Neuron (in vitro differentiated cells): Measurements from ENCODE around the gene ZEB1.

Source experiments
- H2AFZ ChIP-seq: one replicate; pipeline ENCODE4 v1.6.1; 2013; ENCODE audit warnings: low read depth, mild to moderate bottlenecking, inconsistent platforms, low read length, moderate library complexity
- H3K27me3 ChIP-seq: one replicate; pipeline ENCODE4 v1.6.1; 2013; ENCODE audit warnings: low read length; ENCODE audit not compliant: insufficient read depth
- H3K36me3 ChIP-seq: one replicate; pipeline ENCODE4 v1.6.1; 2013; ENCODE audit warnings: low read length; ENCODE audit not compliant: insufficient read depth
- H3K4me1 ChIP-seq: one replicate; pipeline ENCODE4 v1.6.1; 2013; ENCODE audit warnings: low read length; ENCODE audit not compliant: insufficient read depth
- H3K4me3 ChIP-seq: 2 replicates; pipeline ENCODE4 v1.5.1; 2013; ENCODE audit warnings: mild to moderate bottlenecking, low read length, moderate library complexity
- H3K9me3 ChIP-seq: one replicate; pipeline ENCODE4 v1.6.1; 2013; ENCODE audit warnings: low read length

Gene ZEB1

GRCh38 chr10:31509989-31510388 lies 191.0 kb downstream of the ZEB1 start:
- Histone ChIP-seq H3K9me3 (peaks cover 12% of the 10 kb centered on the region), H3K4me1 (no peaks in the 10 kb centered on the region), H3K36me3 (peaks cover 43% of the 10 kb centered on the region), H3K4me3 (no peak overlapping the region), H3K27me3 (no peaks in the 10 kb centered on the region), H2AFZ (no peak overlapping the region)

DNA sequence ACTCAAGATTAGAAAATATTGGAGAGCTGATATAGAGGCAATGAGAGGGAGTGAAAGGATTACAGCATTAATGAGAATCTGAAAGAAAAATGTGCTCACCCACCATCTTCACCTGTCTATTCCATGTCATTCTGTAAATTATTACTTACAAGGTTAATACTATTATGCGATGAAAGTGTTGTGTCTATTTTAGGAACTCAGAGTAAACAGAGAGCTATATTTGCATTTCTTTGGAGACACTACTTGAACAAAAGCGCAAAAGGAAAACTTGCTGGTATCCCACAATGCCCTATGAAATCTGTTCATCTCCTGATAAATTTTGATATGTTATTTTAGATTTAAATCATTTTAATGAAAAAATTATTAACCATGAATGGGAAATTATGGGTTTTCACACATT lies 196.1 kb downstream of the ZEB1 start:
- no peak overlapping the region for H2AFZ ChIP-seq
- no peaks in the 10 kb centered on the region for H3K4me1 ChIP-seq
- no peak overlapping the region for H3K4me3 ChIP-seq
- peaks cover 2% of the 10 kb centered on the region for H3K9me3 ChIP-seq
- peaks cover 57% of the 10 kb centered on the region for H3K36me3 ChIP-seq
- no peaks in the 10 kb centered on the region for H3K27me3 ChIP-seq

GRCh38 chr10:31515819-31516402 lies 196.9 kb downstream of the ZEB1 start:
- no peaks in the 10 kb centered on the region for H3K4me1 ChIP-seq
- no peak overlapping the region for H3K4me3 ChIP-seq
- peaks cover 58% of the 10 kb centered on the region for H3K36me3 ChIP-seq
- no peaks in the 10 kb centered on the region for H3K27me3 ChIP-seq
- H3K9me3 ChIP-seq, result peaks cover 3% of the 10 kb centered on the region
- H2AFZ ChIP-seq, result no peak overlapping the region

DNA sequence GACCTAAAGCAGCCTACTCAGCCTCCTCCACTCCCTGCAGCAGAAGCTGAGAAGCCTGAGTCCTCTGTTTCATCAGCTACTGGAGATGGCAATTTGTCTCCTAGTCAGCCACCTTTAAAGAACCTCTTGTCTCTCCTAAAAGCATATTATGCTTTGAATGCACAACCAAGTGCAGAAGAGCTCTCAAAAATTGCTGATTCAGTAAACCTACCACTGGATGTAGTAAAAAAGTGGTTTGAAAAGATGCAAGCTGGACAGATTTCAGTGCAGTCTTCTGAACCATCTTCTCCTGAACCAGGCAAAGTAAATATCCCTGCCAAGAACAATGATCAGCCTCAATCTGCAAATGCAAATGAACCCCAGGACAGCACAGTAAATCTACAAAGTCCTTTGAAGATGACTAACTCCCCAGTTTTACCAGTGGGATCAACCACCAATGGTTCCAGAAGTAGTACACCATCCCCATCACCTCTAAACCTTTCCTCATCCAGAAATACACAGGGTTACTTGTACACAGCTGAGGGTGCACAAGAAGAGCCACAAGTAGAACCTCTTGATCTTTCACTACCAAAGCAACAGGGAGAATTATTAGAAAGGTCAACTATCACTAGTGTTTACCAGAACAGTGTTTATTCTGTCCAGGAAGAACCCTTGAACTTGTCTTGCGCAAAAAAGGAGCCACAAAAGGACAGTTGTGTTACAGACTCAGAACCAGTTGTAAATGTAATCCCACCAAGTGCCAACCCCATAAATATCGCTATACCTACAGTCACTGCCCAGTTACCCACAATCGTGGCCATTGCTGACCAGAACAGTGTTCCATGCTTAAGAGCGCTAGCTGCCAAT lies 202.2 kb downstream of the ZEB1 start:
- H3K4me1 ChIP-seq, result no peaks in the 10 kb centered on the region
- H3K36me3 ChIP-seq, result peaks cover 65% of the 10 kb centered on the region
- H3K27me3 ChIP-seq, result no peaks in the 10 kb centered on the region
- H2AFZ ChIP-seq, result no peak overlapping the region
- H3K9me3 ChIP-seq, result peaks cover 7% of the 10 kb centered on the region
- no peak overlapping the region for H3K4me3 ChIP-seq

GRCh38 chr10:31522820-31523219 lies 203.8 kb downstream of the ZEB1 start:
- Histone ChIP-seq H3K36me3 (peaks cover 68% of the 10 kb centered on the region), H3K9me3 (peaks cover 7% of the 10 kb centered on the region), H3K4me3 (no peak overlapping the region), H2AFZ (no peak overlapping the region), H3K4me1 (no peaks in the 10 kb centered on the region), H3K27me3 (no peaks in the 10 kb centered on the region)

DNA sequence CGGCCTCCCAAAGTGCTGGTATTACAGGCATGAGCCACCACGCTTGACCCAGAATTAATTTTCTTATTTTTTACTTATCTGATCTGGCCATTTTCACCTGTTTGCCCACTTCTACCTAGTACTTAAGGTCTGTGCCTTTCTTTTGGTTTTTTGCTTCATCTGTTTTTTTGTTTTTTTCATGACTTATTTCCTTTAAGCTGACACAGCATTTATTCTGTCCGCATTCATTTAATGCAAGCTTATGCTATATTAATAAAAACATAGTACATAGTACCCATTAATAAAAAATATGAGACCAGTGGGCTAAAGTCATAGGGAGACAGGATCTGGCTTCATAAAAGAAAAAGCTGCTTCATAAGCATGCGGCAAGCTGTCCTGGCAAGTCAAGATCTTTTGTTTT lies 205.4 kb downstream of the ZEB1 start:
- H3K36me3 ChIP-seq, result peaks cover 64% of the 10 kb centered on the region

GRCh38 chr10:31526178-31526577 lies 207.2 kb downstream of the ZEB1 start:
- Histone ChIP-seq H2AFZ (no peak overlapping the region), H3K9me3 (peaks cover 1% of the 10 kb centered on the region), H3K4me1 (no peaks in the 10 kb centered on the region), H3K27me3 (no peaks in the 10 kb centered on the region), H3K4me3 (no peak overlapping the region), H3K36me3 (peaks cover 48% of the 10 kb centered on the region)

More for the DNA sequence above, 205.4 kb downstream of the ZEB1 start:
- Histone ChIP-seq H3K4me3 (no peak overlapping the region), H3K9me3 (peaks cover 7% of the 10 kb centered on the region), H3K4me1 (no peaks in the 10 kb centered on the region), H3K27me3 (no peaks in the 10 kb centered on the region), H2AFZ (no peak overlapping the region)

DNA sequence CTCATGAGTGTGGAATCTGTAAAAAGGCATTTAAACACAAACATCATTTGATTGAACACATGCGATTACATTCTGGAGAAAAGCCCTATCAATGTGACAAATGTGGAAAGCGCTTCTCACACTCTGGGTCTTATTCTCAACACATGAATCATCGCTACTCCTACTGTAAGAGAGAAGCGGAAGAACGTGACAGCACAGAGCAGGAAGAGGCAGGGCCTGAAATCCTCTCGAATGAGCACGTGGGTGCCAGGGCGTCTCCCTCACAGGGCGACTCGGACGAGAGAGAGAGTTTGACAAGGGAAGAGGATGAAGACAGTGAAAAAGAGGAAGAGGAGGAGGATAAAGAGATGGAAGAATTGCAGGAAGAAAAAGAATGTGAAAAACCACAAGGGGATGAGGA lies 207.7 kb downstream of the ZEB1 start:
- Histone ChIP-seq H2AFZ (no peak overlapping the region), H3K9me3 (no peaks in the 10 kb centered on the region), H3K4me3 (no peak overlapping the region), H3K27me3 (no peaks in the 10 kb centered on the region), H3K4me1 (no peaks in the 10 kb centered on the region), H3K36me3 (peaks cover 43% of the 10 kb centered on the region)

DNA sequence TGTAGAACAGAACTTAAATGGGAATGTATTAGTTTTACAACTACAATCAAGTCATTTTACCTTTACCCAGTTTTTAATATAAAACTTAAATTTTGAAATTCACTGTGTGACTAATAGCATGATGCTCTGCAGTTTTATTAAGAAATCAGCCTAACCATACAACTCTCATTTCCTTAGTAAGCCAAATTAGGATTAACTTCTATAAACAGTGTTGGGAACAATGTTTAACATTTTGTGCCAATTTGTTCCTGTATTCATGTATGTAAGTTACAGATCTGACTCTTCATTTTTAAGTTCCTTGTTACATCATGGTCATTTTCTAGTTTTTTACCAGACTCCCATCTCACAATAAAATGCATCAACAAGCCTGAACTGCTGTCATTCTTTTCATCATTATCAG lies 209.8 kb downstream of the ZEB1 start:
- H3K27me3 ChIP-seq, result no peaks in the 10 kb centered on the region

DNA sequence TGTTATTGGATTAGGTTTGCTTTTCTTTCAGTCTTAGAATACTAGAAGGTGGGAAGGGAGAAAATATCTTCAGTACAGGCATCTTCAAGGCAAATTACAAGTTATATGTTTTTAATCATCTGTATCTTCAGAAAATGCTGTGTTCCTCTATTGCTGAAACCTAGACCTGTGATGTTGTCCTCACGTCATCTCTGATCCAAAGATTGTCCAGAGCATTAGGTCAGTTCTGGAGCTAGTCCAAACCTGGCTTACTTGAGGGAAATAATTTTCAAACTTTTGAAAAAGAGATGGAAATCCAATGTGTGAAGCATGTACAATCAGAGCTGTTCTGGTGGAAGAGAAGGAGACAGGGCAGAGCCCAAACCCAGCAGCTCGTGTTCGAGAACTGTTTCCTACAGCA lies 217.3 kb downstream of the ZEB1 start:
- Histone ChIP-seq H3K36me3 (no peaks in the 10 kb centered on the region), H2AFZ (no peak overlapping the region), H3K4me1 (no peaks in the 10 kb centered on the region), H3K9me3 (no peaks in the 10 kb centered on the region), H3K4me3 (no peak overlapping the region), H3K27me3 (no peaks in the 10 kb centered on the region)

More for the DNA sequence above, 209.8 kb downstream of the ZEB1 start:
- Histone ChIP-seq H2AFZ (no peak overlapping the region), H3K4me1 (no peaks in the 10 kb centered on the region), H3K9me3 (no peaks in the 10 kb centered on the region), H3K36me3 (peaks cover 26% of the 10 kb centered on the region), H3K4me3 (no peak overlapping the region)

- H2AFZ ChIP-seq, result no peak overlapping the region
- no peaks in the 10 kb centered on the region for H3K36me3 ChIP-seq
- H3K9me3 ChIP-seq, result no peaks in the 10 kb centered on the region
- no peaks in the 10 kb centered on the region for H3K4me1 ChIP-seq
- H3K4me3 ChIP-seq, result no peak overlapping the region
- H3K27me3 ChIP-seq, result no peaks in the 10 kb centered on the region
These were observed 230.9 kb downstream of the ZEB1 start for GRCh38 chr10:31549896-31550295.

DNA sequence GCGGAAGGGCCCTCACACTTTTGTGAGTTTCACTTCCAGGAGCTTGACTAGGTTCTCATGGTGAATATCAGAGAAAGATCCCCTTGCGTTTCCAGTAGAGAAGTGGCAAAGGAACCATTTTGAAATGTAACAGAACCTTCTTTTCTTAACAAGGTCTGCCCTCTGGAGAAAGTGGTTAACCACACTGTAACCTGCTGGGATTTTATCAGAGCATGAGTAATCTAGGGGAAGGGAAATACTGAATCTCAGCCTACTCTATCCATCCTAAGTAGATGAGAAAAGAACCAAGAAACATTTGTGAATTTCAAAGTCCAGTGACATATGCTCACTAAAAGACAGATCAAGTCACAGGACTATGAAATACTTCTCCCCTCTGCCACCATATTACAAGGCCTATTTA lies 235.5 kb downstream of the ZEB1 start:
- no peaks in the 10 kb centered on the region for H3K36me3 ChIP-seq
- H3K9me3 ChIP-seq, result peaks cover 5% of the 10 kb centered on the region
- no peaks in the 10 kb centered on the region for H3K27me3 ChIP-seq
- H3K4me3 ChIP-seq, result no peak overlapping the region
- H3K4me1 ChIP-seq, result no peaks in the 10 kb centered on the region
- H2AFZ ChIP-seq, result no peak overlapping the region

DNA sequence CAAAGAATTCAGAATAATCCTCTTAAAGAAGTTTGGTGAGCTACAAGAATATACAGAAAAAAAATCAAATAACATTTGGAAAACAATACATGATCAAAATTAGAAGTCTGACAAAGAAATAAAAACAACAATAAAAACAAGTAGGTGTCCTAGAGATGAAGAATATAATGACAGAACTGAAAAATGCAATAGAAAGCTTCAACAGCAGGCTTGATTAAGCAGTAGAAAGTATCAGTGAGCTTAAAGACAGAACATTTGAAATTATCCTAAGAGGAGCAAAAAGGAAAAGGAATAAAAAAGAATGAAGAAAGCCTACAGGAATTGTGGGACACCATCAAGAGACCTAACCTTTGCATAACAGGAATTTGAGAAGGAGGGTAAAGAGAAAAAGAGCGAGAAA lies 238.8 kb downstream of the ZEB1 start:
- no peaks in the 10 kb centered on the region for H3K27me3 ChIP-seq
- no peak overlapping the region for H2AFZ ChIP-seq
- no peak overlapping the region for H3K4me3 ChIP-seq
- no peaks in the 10 kb centered on the region for H3K36me3 ChIP-seq
- peaks cover 5% of the 10 kb centered on the region for H3K9me3 ChIP-seq
- H3K4me1 ChIP-seq, result no peaks in the 10 kb centered on the region
